GM12878 (cell line): ENCODE measurements around the gene DUOX2. TPM values are rescaled to one million over a fixed set of nuclear protein-coding genes. Genes with fewer than 3 reads are reported as not detected.

Experiments
- ATAC-seq: fragments of 200-7000 bp; cut with Tn5 transposase; 3 replicates; pipeline ENCODE4 v1.9.1; 2020; ENCODE audit warnings: mild to moderate bottlenecking, moderate library complexity
- BruUV-seq: library from RNA; stranded (reverse); fragments of 400-500 nt; replicated peaks from 2 replicates; lab custom pipeline; 2021; lab: Mats Ljungman, UMichigan
- CTCF ChIA-PET: fragments of 300-600 bp; sonication (Branson Sonifier 250); formaldehyde crosslinking; extraction: SDS; loops from one replicate; lab custom pipeline; 2021; ENCODE audit warnings: inconsistent platforms; lab: Yijun Ruan, JAX
- POLR2A ChIA-PET: fragments of 350-600 bp; formaldehyde crosslinking; extraction: SDS; loops from one replicate; lab custom pipeline; 2021; ENCODE audit warnings: inconsistent platforms; lab: Charles Lee
- RAD21 ChIA-PET: fragments of 300-600 bp; sonication (Branson Sonifier 250); formaldehyde crosslinking; loops from one replicate; lab custom pipeline; 2023; ENCODE audit warnings: antibody characterized with exemption; ENCODE audit not compliant: unreplicated experiment; lab: Charles Lee
- SMC1A ChIA-PET: fragments of 300-600 bp; sonication (Branson Sonifier 250); formaldehyde crosslinking; loops from one replicate; lab custom pipeline; 2023; ENCODE audit not compliant: unreplicated experiment, uncharacterized antibody; lab: Charles Lee
- DNase-seq: peaks from one replicate; pipeline ENCODE4 v3.0.0-alpha.2; 2011; ENCODE audit warnings: low read depth, low spot score
- FAIRE-seq: peaks from 3 replicates; lab custom pipeline; 2011; peaks lifted over from hg19 to GRCh38; lab: Jason Lieb, UNC
- H2AFZ ChIP-seq: 2 replicates; pipeline ENCODE4 v1.6.0; 2011; ENCODE audit warnings: low read depth, low read length, control low read depth; ENCODE audit not compliant: control insufficient read depth
- H3K27ac ChIP-seq: 2 replicates; pipeline ENCODE4 v1.5.1; 2011; ENCODE audit warnings: control low read depth; ENCODE audit not compliant: control insufficient read depth, insufficient read depth
- H3K27me3 ChIP-seq, 2 experiments: replicated peaks in 1 of 2; 2 replicates each; pipeline versions ENCODE4 v1.6.0 to v1.6.1; 2011; ENCODE audit warnings: low read length in 1 of 2; ENCODE audit not compliant: control insufficient read depth in 2 of 2, insufficient read depth in 2 of 2
- H3K36me3 ChIP-seq, 2 experiments: 2 replicates each; pipeline ENCODE4 v1.5.1; 2011; ENCODE audit warnings: low read length in 1 of 2; ENCODE audit not compliant: control insufficient read depth in 2 of 2, insufficient read depth in 2 of 2
- H3K4me1 ChIP-seq: 2 replicates; pipeline ENCODE4 v1.6.1; 2011; ENCODE audit warnings: mild to moderate bottlenecking, low read length, moderate library complexity, mixed read lengths; ENCODE audit not compliant: control insufficient read depth, insufficient read depth
- H3K4me2 ChIP-seq: 2 replicates; pipeline ENCODE4 v1.6.0; 2011; ENCODE audit warnings: control low read depth; ENCODE audit not compliant: control insufficient read depth, insufficient read depth
- H3K4me3 ChIP-seq: fragments of 200-600 bp; sonication (generic); 2 replicates; pipeline ENCODE4 v1.5.1; 2016
- H3K79me2 ChIP-seq: 2 replicates; pipeline ENCODE4 v1.6.0; 2011; ENCODE audit warnings: low read length; ENCODE audit not compliant: control insufficient read depth, insufficient read depth
- H3K9ac ChIP-seq: 2 replicates; pipeline ENCODE4 v1.8.0; 2011; ENCODE audit warnings: low read length, control low read depth, mixed read lengths; ENCODE audit not compliant: control insufficient read depth, insufficient read depth
- H3K9me3 ChIP-seq: replicated peaks from 3 replicates; pipeline ENCODE4 v1.5.1; 2011; ENCODE audit warnings: mild to moderate bottlenecking, low read length; ENCODE audit not compliant: control insufficient read depth, insufficient read depth
- H4K20me1 ChIP-seq: 2 replicates; pipeline ENCODE4 v1.6.0; 2011; ENCODE audit not compliant: control insufficient read depth, insufficient read depth
- ATF7 ChIP-seq: fragments of 450-650 bp; IDR thresholded peaks from 2 replicates; pipeline ENCODE4 v1.6.1; 2016; ENCODE audit warnings: low read depth, mild to moderate bottlenecking
- BCL11A ChIP-seq: IDR thresholded peaks from 2 replicates; pipeline ENCODE4 v1.6.1; 2011; ENCODE audit warnings: low read depth, low read length
- CREM ChIP-seq: IDR thresholded peaks from 2 replicates; pipeline ENCODE4 v1.6.1; 2014; ENCODE audit warnings: antibody characterized with exemption, low read depth
- EGR1 ChIP-seq, 2 experiments: IDR thresholded peaks; 1 replicate in 1 of 2; 2 replicates in 1 of 2; pipeline ENCODE4 v1.6.1; 2011 to 2012; ENCODE audit warnings: low read depth in 2 of 2, low read length in 2 of 2, borderline replicate concordance in 1 of 2, mild to moderate bottlenecking in 1 of 2, moderate library complexity in 1 of 2
- EZH2 ChIP-seq: IDR thresholded peaks from 2 replicates; pipeline ENCODE4 v1.6.1; 2012; ENCODE audit warnings: low read depth, mild to moderate bottlenecking, control low read depth, inconsistent platforms, low read length, borderline replicate concordance; ENCODE audit not compliant: control insufficient read depth
- MEF2A ChIP-seq: IDR thresholded peaks from 2 replicates; pipeline ENCODE4 v1.6.1; 2011; ENCODE audit warnings: low read depth, mild to moderate bottlenecking, low read length, moderate library complexity; ENCODE audit not compliant: insufficient read depth
- RUNX3 ChIP-seq: IDR thresholded peaks from 2 replicates; pipeline ENCODE4 v1.6.1; 2012; ENCODE audit warnings: low read length, inconsistent platforms
- SMAD1 ChIP-seq: fragments of 450-650 bp; IDR thresholded peaks from 2 replicates; pipeline ENCODE4 v1.6.1; 2018; ENCODE audit warnings: mild to moderate bottlenecking, low read depth; ENCODE audit not compliant: partially characterized antibody
- SMAD5 ChIP-seq: IDR thresholded peaks from 2 replicates; pipeline ENCODE4 v1.6.1; 2016; ENCODE audit warnings: antibody characterized with exemption, low read depth
- SMC3 ChIP-seq: IDR thresholded peaks from 2 replicates; pipeline ENCODE4 v1.6.1; 2011; ENCODE audit warnings: low read length, improper control_type of control experiment, borderline replicate concordance
- STAT1 ChIP-seq: fragments of 450-650 bp; conservative IDR thresholded peaks from 2 replicates; pipeline ENCODE4 v1.6.1; 2014; ENCODE audit warnings: antibody characterized with exemption, mild to moderate bottlenecking
- WGBS: methylation state at CpG from one replicate; pipeline ENCODE4 v1.1.6; 2016; ENCODE audit warnings: low lambda C conversion rate; ENCODE audit not compliant: insufficient replicate concordance, insufficient coverage; ENCODE audit errors: missing lambda C conversion rate; 5-methylcytosine and 5-hydroxymethylcytosine counted together
- in situ Hi-C: fragments of 300-500 bp; cut with MboI; formaldehyde crosslinking; loops from 9 replicates; pipeline ENCODE4 v1.14.3; 2018; ENCODE audit warnings: mixed read lengths
- intact Hi-C: fragments of 100-400 bp; cut with micrococcal nuclease; formaldehyde crosslinking; loops from one replicate; pipeline ENCODE4 v1.14.2; 2022; ENCODE audit not compliant: unreplicated experiment
- polyA plus RNA-seq, 11 experiments: library from polyadenylated mRNA; depleted of rRNA in 4 of 11; unstranded in 6 of 11; stranded (reverse) in 5 of 11; fragments of >200 nt; fragmentation: Nextera tagmentation in 4 of 11; fragmentation: Illumina TruSeq in 1 of 11; extraction: Ambion mirVana in 4 of 11; extraction: Trizol in 1 of 11; gene quantifications; 1 replicate in 1 of 11; 2 replicates in 10 of 11; pipeline versions ENCODE4 v1.2.1 to v1.2.3, GENCODE V29; 2011 to 2016; ENCODE audit warnings: inconsistent platforms in 2 of 11, missing spikeins in 2 of 11, low read depth in 1 of 11
- total RNA-seq, 4 experiments: library from RNA; depleted of rRNA in 3 of 4; stranded (reverse); fragments of >200 nt in 3 of 4; fragmentation: Illumina TruSeq in 1 of 4; extraction: Trizol in 1 of 4; gene quantifications; 2 replicates each; pipeline versions ENCODE4 v1.2.1 to v1.2.3, GENCODE V29; 2013 to 2021
- TF ChIP-seq, protein P1 (sequence below): IDR thresholded peaks from 2 replicates; pipeline ENCODE4 v1.6.1; 2011; ENCODE audit warnings: low read depth, mild to moderate bottlenecking, low read length, moderate library complexity, borderline replicate concordance; ENCODE audit errors: extremely low read depth
- TF ChIP-seq, protein P2 (sequence below): IDR thresholded peaks from 2 replicates; pipeline ENCODE4 v1.6.1; 2012; ENCODE audit warnings: mild to moderate bottlenecking, low read depth, low read length
- TF ChIP-seq, protein P3 (sequence below): fragments of 150-350 bp; IDR thresholded peaks from 2 replicates; pipeline ENCODE4 v1.6.1; 2016; ENCODE audit warnings: low read depth, low read length

Gene DUOX2
- total and polyA plus RNA-seq, 10 of the 15 experiments (the other 5 are each of a cell fraction or from before 2014, with no cell fraction given): 0.05 TPM; not detected in 9

DNA sequence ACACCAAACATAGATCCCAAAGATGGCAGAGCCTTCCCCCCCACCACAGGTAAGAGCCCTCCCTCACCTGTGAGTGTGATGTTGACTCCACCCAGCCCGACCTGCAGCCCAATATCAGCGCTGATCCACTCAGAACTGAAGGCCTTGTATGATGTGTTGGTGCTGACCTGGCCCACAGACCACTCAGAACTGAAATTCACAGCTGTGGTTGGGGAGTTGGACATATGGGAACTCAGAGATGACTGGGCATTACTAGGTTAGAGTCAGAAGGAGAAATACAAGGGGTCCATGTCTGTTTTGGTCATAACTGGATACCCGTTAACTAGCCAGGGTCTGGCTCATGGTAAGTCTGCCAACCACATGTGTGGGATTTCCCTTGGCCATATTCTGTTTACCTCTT is 7.0 kb upstream of the DUOX2 start (continued):
- TF ChIP-seq RUNX3: peak; percentile 48; the same call in 1 of the 2 replicates
- TF ChIP-seq, protein P1, sequence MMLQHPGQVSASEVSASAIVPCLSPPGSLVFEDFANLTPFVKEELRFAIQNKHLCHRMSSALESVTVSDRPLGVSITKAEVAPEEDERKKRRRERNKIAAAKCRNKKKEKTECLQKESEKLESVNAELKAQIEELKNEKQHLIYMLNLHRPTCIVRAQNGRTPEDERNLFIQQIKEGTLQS: no peak
- no peak for TF ChIP-seq STAT1
- 0 out of 2 replicates have a peak, but pooled peaks have one; percentile 66 for TF ChIP-seq BCL11A
- TF ChIP-seq, all 136 proteins: peak for 5

DNA sequence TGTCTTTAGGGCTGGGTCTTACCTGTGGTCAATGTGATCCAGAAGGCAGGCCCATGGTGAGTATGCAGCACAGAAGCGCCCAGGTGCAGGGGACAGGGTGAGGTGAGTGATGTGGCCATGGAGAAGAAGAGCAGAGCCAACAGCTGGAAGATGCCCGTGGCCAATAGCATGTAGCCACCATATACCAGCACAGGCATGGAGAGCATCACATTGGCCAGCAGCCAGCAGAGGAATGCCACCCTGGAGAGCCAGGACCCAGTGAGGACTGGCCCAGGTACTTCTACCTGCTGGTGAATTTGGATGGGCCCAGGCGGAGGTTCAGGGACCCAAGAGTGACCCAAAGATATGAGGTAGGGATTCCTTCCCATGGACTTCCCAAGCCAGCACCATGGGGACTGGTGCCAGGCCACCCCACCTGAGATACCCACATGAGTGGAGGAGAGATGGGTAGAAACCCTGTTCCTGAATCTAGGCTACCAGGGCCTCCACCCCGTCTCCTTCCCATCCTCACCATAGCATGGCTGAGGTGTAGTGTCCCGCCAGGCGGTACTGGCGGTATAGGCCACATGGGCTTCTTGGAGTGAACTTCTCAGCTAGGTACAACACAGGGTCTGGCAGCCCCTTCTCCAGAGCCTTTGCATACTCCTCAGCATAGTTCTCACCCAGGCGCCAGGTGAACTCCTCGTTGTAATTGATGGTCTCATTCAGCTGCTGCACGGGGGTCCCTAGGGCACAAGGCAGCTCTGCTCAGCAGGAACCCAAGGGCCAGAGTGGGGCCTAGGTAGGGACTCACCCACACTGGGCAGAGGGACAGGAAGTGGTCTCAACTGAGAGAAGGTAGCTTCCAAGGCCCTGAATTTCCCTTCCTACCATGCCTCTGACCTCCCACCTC is 6.4 kb upstream of the DUOX2 start:
- no peaks in the 10 kb centered on the region for H3K4me1 ChIP-seq
- no peaks in the 10 kb centered on the region for H3K9me3 ChIP-seq
- H3K27me3 ChIP-seq: peaks cover 4 to 12% of the 10 kb centered on the region in 2 experiments
- intact Hi-C loops (loop anchor here (10.0 kb wide), 1 partner anchor 146 kb away; no protein-coding TSS in a partner anchor), in situ Hi-C loops (no loop called here)
- H2AFZ ChIP-seq: no peak overlapping the region
- no peak for DNase-seq
- ChIA-PET RAD21 (no interaction called here), POLR2A (no interaction called here), CTCF (interaction anchor here (1.9 kb wide), 1 partner anchor 10 kb away, joined by 4 read pairs; no protein-coding TSS in a partner anchor), SMC1A (interaction anchor here (0.6 kb wide), 1 partner anchor 195 kb away, joined by 3 read pairs; no protein-coding TSS in a partner anchor)
- no peak for ATAC-seq
- H3K4me3 ChIP-seq: no peak overlapping the region
- no peaks in the 10 kb centered on the region for H4K20me1 ChIP-seq
- H3K9ac ChIP-seq: no peak overlapping the region
- no TSS peak for BruUV-seq
- no peak overlapping the region for H3K27ac ChIP-seq
- WGBS: 47% methylated on average over 10 of the region's 10 CpGs
- H3K36me3 ChIP-seq: no peaks in the 10 kb centered on the region
- H3K4me2 ChIP-seq: no peak overlapping the region
- no peaks in the 10 kb centered on the region for H3K79me2 ChIP-seq
- FAIRE-seq: no peak
- TF ChIP-seq EGR1 (IDR thresholded peaks at IDR 0.05; ENCODE audit: borderline replicate concordance in 1 of 2, low read depth in 2 of 2, low read length in 2 of 2) (no peak), SMAD5 (no peak), MEF2A (no peak), CREM (no peak), EZH2 (no peak), SMC3 (no peak), SMAD1 (no peak), ATF7 (no peak)
- TF ChIP-seq, protein P2, sequence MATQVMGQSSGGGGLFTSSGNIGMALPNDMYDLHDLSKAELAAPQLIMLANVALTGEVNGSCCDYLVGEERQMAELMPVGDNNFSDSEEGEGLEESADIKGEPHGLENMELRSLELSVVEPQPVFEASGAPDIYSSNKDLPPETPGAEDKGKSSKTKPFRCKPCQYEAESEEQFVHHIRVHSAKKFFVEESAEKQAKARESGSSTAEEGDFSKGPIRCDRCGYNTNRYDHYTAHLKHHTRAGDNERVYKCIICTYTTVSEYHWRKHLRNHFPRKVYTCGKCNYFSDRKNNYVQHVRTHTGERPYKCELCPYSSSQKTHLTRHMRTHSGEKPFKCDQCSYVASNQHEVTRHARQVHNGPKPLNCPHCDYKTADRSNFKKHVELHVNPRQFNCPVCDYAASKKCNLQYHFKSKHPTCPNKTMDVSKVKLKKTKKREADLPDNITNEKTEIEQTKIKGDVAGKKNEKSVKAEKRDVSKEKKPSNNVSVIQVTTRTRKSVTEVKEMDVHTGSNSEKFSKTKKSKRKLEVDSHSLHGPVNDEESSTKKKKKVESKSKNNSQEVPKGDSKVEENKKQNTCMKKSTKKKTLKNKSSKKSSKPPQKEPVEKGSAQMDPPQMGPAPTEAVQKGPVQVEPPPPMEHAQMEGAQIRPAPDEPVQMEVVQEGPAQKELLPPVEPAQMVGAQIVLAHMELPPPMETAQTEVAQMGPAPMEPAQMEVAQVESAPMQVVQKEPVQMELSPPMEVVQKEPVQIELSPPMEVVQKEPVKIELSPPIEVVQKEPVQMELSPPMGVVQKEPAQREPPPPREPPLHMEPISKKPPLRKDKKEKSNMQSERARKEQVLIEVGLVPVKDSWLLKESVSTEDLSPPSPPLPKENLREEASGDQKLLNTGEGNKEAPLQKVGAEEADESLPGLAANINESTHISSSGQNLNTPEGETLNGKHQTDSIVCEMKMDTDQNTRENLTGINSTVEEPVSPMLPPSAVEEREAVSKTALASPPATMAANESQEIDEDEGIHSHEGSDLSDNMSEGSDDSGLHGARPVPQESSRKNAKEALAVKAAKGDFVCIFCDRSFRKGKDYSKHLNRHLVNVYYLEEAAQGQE: no peak
- TF ChIP-seq, protein P3, sequence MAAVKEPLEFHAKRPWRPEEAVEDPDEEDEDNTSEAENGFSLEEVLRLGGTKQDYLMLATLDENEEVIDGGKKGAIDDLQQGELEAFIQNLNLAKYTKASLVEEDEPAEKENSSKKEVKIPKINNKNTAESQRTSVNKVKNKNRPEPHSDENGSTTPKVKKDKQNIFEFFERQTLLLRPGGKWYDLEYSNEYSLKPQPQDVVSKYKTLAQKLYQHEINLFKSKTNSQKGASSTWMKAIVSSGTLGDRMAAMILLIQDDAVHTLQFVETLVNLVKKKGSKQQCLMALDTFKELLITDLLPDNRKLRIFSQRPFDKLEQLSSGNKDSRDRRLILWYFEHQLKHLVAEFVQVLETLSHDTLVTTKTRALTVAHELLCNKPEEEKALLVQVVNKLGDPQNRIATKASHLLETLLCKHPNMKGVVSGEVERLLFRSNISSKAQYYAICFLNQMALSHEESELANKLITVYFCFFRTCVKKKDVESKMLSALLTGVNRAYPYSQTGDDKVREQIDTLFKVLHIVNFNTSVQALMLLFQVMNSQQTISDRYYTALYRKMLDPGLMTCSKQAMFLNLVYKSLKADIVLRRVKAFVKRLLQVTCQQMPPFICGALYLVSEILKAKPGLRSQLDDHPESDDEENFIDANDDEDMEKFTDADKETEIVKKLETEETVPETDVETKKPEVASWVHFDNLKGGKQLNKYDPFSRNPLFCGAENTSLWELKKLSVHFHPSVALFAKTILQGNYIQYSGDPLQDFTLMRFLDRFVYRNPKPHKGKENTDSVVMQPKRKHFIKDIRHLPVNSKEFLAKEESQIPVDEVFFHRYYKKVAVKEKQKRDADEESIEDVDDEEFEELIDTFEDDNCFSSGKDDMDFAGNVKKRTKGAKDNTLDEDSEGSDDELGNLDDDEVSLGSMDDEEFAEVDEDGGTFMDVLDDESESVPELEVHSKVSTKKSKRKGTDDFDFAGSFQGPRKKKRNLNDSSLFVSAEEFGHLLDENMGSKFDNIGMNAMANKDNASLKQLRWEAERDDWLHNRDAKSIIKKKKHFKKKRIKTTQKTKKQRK: no peak
